NOMO-1 (cell line): ENCODE measurements around the gene SOX12.
A peak's percentile ranks its signal among the peaks of the same experiment; 100 is the strongest.

Experiments used
- DNase-seq, 2 experiments: peaks; one replicate each; lab custom pipeline; 2025; ENCODE audit not compliant: unreplicated experiment in 2 of 2; lab: John Stamatoyannopoulos, UW

Gene SOX12

GRCh38 chr20:300345-300990 lies 24.9 kb upstream of the SOX12 start:
- peak in 1 of 2 experiments; percentile 38 for DNase-seq

DNA sequence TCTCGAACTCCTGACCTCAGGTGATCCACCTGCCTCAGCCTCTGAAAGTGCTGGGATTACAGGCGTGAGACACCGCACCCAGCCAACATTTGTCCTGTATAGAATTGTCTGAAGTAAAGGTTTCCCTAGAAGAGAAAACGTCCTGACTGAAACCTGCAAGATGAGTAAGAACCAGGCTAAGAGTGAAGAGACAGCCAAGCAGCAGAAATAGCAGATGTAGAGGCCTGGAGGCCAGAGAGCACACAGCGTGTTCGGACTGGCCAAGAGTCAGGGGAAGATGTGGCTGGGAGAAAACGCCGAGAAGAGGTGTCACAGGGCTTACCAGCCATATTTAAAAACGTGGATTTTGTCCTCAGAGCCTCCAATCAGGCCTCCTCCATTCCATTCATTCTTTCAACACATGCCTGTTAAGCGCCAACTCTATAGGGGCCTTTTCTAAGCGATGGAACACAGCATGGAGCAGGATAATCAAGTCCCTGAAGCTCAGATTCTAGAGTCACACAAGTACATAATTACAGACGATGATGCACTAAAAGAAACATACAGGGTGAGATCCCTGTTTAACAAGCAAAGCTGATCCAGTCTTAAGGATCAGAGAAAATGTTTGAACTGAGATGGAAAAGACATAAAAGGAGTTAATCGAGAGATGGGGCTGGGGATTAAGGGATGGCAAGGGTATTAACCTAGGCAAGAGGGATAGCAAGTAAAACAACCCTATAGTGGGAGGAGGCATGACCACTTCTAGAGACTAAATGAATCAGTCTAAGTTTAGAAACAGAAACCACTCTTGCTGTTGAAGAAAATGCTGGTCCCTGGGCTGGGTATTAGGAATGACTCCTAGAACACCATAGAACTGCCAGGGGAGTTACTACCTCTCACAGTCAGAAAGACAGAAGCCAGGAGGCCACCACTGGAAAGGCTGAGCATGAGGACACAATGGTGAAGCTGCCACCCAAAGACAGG lies 23.2 kb upstream of the SOX12 start:
- DNase-seq, result no peak

DNA sequence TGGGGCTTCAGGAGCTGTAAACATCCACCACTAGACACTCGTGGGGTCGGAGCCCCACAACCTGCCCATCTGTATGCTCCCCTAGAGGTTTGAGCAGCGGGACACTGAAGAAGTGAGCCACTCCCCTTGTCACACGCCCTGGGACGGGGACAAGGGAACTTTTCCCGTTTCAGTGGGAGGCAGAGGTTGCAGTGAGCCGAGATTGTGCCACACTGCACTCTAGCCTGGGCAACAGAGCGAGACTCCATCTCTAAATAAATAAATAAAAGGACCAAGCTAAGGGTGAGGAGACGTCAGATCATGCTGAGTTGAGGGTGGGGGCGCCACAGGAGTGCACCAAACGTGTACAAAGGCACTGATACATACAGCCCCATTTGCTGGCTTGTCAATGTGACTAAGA lies 19.6 kb upstream of the SOX12 start:
- DNase-seq, result no peak

DNA sequence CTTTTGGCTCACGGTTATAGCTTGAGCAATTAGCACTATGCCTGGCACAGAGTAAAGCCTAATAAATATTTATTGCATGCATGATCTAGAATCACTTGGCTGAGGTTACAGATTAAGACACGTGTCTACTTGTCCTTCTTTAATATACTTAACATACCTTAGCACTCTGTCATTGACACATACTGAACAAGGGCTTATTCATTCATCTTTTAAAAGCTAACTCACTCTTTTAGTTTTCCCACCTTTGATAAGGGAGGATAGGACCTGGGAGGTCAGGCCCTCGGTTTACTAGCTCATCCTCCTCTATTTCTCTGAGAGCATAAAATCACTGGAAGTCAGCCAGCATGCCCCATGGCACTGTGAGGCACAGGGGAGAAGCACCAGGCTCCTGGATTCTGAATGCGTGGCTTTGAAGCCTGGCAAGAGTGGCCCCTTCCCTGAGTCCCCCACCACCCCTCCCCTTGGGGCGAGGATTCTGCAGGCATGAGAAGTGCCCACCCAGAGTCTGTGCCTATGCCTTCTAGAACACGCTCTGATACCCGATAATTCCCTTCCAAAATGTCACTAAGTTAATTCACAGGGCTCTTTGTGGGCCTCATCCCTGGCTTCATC lies 16.8 kb upstream of the SOX12 start:
- no peak for DNase-seq

DNA sequence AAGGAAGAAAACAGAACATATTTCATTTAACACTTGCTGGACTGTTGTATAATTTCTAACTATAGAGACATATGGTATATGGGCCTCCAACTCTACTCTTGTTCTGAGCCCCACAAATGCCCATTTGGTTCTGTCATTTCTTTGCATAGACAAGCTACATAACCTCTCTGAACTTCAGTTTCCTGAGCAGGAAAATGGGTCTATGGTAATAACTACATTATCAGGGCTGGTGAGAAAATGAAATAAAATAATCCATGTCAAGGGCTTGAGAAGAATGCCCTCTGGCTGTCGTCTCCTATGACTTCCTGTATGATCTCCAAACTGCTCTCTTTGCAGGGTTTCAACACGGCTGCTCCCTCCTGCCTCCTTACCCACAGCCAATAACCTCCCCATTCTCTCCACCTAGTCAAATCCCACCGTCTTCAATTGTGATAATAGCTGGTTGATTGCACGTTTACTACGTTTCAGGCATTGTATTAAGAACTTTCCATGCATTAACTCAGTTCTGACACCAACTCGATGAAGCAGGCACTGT lies 16.0 kb upstream of the SOX12 start:
- peak in 1 of 2 experiments; percentile 11 for DNase-seq

DNA sequence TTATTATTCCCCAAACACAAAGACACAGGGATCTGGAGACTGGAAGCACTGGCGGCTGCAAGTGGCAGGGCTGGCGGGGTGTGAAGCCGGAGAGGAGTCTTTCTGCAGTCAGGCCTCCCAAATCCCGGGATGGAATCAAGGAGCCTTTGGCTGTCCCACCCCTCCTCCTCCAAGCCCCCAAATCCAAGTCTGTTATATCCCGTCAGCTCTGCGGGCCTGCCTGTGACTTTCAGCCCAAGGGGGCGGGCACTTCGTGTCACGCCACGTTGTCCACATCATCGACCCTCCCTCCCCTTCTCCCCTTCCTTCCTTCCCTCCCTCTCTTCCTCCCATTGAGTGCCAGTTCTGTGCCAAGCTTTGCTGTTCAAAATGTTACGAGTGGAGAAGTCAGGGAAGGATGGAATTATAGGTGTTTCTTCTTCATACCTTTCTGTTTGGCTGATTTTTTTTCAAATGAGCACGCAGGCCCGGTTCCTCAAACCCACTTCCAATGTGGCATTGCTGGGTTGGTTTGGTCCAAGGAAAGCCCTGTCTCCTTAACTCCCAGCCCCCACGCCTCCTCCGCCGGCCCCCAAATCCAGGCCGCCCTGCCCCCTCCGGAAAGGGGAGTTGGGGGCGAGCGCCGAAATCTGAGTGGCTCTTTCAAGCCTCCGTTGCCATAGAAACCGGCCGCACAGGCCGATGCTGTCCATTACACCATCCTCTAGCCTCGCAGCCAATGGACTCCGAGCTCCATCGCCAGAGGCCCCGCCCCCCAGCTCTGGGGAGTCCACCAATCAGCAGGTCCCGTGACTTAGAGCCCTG lies 15.3 kb upstream of the SOX12 start:
- DNase-seq, result peak; percentile 74 to 85

GRCh38 chr20:310645-311044 lies 14.7 kb upstream of the SOX12 start:
- no peak for DNase-seq

GRCh38 chr20:311609-312008 lies 13.7 kb upstream of the SOX12 start:
- no peak for DNase-seq

DNA sequence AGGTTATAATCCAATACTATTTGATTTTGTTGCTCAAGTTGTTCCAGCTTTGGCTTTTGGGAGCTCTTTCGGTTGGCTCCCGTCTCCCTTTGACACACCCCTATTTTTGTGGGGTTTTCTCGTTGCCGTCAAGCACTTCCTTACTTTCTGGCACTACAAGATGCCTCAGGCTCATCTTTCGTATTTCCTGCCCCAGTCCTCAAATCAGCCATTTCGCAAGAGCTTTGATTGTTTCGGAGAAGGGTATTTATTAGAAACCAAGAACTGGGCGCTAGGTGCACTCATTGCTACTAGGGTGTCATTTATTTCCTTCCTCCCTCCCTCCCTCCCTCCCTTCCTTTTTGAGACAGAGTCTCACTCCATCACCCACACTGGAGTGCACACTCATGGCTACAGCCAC lies 13.3 kb upstream of the SOX12 start:
- peak in 1 of 2 experiments; percentile 44 for DNase-seq

DNA sequence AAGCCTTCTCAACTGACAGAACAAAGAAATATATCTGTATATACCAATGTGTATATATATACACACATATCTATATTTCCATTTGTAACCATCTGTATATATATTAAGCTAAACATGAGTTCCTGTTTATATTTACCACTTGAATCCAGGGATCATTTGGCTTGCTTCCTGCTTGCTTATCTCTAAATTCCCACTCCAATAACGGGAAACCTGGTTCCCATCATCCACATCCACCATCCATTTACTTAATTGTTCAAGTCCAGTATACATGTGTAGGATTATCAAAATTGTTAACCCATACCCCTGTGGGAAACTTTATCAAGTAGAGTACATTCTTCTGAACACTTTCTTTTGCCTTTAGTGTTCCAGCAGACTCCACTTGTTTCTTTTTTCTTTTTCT lies 12.5 kb upstream of the SOX12 start:
- DNase-seq, result no peak

DNA sequence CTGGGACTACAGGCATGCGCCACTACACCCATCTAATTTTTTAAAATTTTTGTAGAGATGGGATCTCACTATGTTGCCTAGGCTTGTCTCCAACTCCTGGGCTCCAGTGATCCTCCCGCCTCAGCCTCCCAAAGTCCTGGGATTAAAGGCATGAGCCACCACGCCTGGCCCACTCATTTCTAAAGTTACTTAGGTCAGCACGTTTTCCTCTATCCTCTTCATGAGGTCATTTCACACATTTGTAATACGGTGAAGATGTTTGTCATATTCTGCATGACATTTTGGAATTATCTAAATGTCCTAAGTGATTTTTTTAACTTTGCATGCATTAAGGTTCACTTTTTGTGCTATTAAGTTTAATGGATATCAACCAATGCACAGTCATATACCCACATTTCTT lies 11.9 kb upstream of the SOX12 start:
- DNase-seq, result no peak

DNA sequence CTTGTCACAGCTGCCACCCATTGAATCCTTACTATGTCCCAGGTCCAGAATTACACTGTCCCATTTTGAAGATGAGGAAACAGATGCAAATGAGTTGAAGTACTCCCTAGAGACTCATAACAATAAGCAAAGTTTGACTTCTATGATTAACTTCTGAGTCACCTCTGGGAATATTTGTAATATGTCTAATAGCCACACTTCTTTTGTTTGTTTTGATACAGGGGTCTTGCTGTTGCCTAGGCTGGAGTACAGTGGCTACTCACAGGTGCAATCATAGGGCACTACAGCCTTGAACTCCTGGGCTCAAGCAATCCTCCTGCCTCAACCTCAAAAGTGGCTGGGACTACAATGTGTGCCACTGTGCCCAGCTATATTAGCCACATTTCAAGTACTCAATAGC lies 11.4 kb upstream of the SOX12 start:
- no peak for DNase-seq

DNA sequence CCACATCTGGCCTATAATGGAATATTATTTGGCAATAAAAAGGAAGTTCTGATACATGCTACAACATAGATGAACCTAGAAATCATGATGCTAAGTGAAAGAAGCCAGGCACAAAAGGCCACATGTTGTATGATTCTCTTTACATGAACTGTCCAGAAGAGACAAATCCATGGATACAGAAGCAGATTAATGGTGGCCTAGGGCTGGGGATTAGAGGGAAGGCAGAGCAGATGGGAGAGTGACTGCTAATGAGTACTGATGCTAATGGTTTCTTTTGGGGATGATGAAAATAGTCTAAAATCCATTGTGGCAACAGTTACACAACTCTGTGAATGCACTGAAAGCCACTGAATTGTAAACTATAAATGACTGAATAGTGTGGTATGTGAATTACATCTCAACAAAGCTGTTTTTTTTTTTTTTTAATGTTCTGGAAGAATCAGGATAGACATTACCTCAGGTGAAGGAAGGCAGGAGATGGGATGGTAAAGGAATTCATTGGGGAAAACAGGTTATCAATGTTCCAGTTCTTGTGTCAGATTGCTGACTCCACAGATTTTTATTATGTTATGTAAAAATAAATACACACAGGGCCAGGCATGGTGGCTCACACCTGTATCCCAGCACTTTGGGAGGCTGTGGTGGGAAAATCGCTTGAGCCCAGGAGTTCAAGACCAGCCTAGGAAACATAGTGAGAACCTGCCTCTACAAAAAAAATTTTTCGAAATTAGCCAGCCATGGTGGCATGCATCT lies 8.9 kb upstream of the SOX12 start:
- no peak for DNase-seq

GRCh38 chr20:324177-325044 lies 941 bp upstream of the SOX12 start:
- DNase-seq, result peak; percentile 74 to 84

DNA sequence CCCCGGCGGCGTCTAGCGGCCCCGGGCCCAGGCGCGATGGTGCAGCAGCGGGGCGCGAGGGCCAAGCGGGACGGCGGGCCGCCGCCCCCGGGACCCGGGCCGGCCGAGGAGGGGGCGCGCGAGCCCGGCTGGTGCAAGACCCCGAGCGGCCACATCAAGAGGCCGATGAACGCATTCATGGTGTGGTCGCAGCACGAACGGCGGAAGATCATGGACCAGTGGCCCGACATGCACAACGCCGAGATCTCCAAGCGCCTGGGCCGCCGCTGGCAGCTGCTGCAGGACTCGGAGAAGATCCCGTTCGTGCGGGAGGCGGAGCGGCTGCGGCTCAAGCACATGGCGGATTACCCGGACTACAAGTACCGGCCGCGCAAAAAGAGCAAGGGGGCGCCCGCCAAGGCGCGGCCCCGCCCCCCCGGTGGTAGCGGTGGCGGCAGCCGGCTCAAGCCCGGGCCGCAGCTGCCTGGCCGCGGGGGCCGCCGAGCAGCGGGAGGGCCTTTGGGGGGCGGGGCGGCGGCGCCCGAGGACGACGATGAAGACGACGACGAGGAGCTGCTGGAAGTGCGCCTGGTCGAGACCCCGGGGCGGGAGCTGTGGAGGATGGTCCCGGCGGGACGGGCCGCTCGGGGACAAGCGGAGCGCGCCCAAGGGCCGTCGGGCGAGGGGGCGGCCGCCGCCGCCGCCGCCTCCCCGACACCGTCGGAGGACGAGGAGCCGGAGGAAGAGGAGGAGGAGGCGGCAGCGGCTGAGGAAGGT lies 715 bp downstream of the SOX12 start:
- peak; percentile 38 to 42 for DNase-seq

- DNase-seq, result peak in 1 of 2 experiments; percentile 15
Observed at GRCh38 chr20:326645-327185, 1.4 kb downstream of the SOX12 start.

- peak; percentile 39 to 59 for DNase-seq
Observed at GRCh38 chr20:327186-328026, 2.1 kb downstream of the SOX12 start.
